ENCODE data around the gene MED31.
A peak's percentile ranks its signal among the peaks of the same experiment; 100 is the strongest.
"Not testable (repeated sequence)": the region's sequence is repeated elsewhere in the genome, so short reads cannot be mapped to it uniquely, and the experiment has no call there.

The MED31 gene

GRCh38 chr17:6651354-6651918, at the start of gene MED31, which contains the start of gene C17orf100:
MED31 (minus strand) TSS chr17:6651605; CDS start chr17:6651528, 77 bp downstream.
C17orf100 (plus strand) TSS chr17:6651762; CDS start chr17:6651914, 152 bp downstream.
- peak; percentile 93 for DNase-seq

DNA sequence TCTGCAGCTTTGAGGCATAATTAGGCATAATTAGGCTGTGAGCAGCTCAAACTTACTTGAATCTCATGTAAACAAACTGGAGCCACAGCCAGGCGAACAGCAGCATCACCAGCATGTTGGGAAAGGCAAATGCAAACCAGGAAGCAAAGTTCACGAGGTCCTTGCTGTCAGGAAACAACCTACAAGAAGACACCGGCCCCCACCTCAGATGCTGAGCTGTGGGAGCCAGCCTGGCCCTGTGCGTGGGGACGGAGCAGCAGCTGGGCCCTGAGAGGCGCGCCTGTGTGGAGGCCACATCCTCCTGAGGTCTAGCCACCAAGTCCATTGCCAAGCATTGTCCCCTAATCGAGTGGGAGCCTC, 49.5 kb upstream of the MED31 start:
- peak; percentile 30 for DNase-seq

DNA sequence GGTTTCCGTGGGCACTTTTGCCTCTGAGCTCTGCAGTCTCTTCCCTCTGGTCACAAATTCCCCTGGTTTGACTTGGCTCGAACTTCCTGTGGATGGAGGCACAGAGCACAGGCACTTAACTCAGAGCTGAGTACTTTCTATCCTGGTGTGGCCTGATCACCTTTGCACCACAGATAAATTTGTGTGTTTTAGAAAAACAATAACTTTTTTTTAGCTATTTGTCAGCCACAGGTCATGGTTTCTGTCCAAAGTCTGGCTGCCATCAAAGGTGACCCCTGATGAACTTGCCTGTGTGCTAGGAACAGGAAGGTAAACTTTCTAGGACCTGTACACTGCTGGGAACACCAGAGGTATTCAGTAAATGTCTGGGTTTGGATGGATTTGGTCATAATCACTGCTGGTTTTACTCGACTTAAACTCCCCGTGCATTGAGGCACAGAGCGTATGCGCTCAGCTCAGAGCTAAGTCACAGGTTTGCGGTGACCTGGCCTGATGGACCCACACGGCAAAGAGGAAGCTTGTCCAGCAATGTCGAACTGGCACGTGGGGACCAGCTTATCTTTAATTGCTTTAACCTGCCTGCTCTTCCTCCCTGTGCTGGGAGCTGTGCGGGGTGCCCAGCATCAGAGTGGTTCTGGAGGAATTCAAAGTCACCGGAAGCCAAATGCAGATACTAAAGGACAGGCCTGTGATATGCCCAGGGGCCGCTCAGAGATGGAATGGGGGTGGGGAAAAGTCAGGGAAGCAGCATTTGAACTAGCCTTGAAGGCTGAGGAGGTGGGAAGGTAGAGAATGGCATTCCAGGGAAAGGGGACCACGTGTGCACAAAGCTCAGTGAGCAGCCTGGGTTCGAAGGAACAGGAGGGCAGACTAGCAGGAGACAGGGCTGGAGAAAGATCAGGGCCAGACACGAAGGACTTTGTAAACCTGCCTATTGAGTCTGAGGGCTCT, 48.9 kb upstream of the MED31 start:
- no peak for DNase-seq

GRCh38 chr17:6698004-6698403, 46.6 kb upstream of the MED31 start:
- no peak for DNase-seq

DNA sequence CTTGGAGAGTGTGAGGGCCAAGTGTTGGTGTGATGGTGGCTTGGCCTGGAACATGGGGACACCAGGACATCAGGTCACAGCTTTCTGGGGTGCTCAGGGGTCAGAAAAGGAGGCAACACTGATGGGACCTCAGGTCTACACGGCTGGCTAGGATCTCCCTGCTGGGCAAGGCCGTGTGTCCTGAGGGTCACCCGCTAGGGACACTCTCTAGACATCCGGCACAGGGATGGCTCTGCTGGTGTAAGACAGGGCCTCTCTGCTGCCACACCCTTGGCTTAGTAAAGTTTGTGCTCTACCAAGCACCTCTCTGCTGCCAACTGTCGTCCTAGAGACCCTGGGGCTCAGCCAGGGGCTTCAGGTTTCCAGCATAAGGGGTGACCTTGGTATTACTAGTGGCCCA, 45.5 kb upstream of the MED31 start:
- no peak for DNase-seq

DNA sequence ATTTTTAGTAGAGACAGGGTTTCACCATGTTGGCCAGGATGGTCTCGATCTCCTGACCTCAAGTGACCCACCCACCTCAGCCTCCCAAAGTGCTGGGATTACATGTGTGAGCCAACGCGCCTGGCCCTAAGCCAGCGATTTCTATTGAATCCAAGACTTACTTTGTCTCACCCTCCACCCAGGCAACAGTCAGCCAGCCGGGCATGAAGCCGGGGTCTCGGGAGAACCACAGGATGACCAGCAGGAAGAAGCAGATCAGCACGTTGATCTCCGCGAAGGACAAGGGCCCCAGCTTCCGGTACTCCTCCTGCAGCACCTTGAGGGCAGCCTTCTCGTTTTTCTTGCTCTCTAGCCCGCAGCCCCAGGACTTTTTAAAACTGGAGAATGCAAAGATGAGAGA, 44.2 kb upstream of the MED31 start:
- no peak for DNase-seq

DNA sequence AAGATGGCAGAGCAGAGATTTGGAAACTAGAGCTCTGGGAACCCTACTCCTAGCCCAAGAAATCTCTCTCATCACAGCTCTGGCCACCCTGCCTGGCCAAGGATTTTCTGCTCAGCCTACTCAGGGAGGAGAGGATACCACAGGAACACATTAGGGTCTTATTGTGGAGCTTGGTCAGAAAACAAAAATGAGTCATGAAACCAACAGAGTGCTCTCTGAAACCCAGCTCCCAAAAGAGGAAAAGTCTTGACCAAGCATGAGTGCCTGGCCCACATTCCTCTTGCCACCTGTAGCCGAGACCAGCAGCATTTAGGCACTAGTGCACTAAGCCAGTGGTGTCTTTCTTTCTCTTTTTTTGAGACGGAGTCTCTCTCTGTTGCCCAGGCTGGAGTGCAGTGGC, 43.6 kb upstream of the MED31 start:
- no peak for DNase-seq

- not testable (repeated sequence) for DNase-seq
These were observed 40.6 kb upstream of the MED31 start for GRCh38 chr17:6691958-6692357.

GRCh38 chr17:6691546-6691945, 40.1 kb upstream of the MED31 start:
- no peak for DNase-seq

DNA sequence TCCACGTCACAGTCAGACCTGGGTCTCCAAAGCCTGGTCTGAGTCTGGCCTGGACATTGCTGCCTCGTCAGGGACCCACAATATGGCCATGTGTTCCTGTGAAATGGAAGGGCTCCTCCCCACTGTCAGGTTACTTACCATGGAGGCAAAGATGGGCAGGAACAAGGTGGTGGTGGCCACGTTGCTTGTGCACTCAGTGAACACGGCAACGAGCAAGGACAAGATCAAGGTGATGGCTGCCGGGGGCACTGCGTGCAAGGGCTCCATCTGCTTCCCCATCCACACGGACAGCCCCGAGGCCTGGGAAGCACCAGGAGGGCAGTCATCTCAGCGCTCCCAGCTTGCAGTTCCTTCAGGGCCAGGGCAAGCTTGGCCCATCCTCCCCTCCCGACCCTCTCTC, 39.2 kb upstream of the MED31 start:
- DNase-seq: no peak

DNA sequence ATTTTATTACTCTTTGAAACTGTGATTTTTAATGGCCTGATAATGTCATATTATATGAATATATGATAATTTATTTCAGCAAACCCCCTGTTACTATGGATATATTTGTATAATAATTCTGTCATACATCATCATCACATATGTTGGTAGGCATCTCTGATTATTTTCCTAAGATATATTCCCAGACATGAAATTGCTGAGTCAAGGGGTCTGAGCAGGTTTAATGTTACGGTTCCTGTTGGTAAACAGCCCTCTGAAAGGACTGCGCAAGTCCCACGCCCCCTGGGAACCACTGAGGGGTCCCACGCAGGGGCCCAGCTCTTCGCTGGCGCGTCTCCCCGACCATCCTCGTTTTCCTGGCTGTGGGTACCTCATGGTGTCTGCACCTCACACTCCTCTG, 37.5 kb upstream of the MED31 start:
- no peak for DNase-seq

- peak; percentile 11 for DNase-seq
These were observed 34.6 kb upstream of the MED31 start for GRCh38 chr17:6686026-6686425.

DNA sequence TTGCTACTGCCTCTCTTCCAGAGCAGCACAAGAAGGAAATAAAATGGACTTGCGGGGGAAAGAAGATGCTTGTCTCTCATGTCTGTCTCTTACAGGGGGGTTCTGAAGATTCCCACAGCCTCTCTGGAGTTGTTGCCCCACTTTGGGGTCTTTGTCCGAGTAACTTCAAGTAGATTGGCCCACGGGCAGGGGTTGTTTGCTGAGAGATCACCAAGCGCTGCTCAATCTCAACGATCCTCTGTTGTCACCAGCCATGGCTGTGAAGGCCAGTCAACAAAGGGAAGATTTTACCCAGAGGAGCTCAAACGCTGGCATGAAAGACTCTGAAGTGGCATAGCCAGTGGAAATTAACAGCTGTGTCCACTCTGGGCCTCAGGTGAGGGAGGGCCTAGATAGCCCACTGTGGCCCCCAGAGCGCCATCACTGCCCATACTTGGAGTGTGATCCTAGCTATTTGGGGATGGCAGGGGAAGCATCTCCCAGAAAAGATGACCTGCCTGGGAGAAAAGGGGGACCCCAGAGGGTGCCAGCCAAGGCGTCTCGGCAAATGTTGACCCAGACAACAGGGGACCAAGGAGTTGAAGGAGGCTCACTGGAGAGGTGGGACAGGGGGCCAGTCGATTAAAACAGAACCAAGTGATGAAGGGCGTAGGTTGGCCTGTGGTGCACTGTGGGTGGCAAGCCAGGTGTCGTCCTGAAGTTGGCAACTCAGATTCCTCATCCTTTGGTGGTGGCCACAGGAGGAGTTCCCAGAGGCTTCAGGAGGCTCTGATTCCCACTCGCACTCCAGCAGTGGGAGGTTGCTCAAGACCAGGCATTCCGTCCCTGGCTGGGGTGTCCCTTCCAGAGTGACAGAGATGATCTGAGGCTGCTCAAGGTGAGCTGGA, 33.7 kb upstream of the MED31 start:
- DNase-seq: no peak

DNA sequence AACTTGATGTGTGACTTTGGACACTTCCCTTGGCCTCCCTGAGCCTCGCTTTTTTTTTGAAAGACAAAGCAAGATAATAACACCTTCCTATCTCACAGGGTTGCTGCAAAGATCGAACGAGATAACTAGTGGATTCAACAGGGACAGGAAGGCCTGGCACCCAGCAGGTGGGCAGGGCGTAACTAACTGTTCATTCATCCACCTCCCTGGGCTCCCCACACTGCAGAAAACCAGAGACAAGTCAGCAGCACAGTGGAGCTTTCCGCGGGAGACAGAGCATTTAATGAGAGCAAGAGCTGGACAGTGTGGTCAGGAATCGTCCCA, 33.0 kb upstream of the MED31 start:
- no peak for DNase-seq

- DNase-seq: no peak
These were observed 32.5 kb upstream of the MED31 start for GRCh38 chr17:6683730-6684459.

- no peak for DNase-seq
These were observed 31.8 kb upstream of the MED31 start for GRCh38 chr17:6683081-6683684.

GRCh38 chr17:6682339-6682738, 30.9 kb upstream of the MED31 start:
- DNase-seq: no peak

DNA sequence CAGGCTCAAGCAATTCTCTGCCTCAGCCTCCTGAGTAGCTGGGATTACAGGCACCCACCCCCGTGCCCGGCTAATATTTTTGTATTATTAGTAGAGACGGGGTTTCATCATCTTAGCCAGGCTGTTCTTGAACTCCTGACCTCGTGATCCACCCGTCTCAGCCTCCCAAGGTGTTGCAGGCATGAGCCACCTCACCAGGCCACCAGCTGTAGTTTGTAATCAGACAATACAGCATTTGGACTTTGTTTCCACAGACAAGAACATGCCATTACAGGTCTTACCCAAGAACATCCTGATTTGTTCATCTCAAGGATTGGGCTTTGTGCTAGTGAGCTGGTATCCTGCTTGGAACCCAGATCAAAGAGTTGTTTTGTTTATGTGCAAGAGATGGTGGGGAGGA, 30.3 kb upstream of the MED31 start:
- no peak for DNase-seq

GRCh38 chr17:6681176-6681575, 29.8 kb upstream of the MED31 start:
- DNase-seq: no peak

DNA sequence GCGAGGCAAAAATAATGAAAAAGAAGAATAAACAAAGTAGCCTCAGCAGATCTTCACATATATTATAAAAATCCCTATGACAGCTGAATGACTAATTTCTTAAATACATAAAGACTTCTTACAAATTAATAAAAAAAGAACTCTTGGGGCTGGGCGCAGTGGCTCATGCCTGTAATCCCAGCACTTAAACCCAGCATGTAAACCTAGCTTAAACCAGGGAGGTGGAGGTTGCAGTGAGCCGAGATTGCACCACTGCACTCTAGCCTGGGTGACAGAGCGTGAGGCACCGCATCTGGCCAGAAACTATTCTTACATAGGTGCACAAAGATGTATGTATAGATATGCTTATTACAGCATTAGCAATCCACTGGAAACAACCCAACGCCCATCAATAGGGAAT, 27.8 kb upstream of the MED31 start:
- DNase-seq: no peak

- no peak for DNase-seq
These were observed 26.5 kb upstream of the MED31 start for GRCh38 chr17:6677946-6678345.

GRCh38 chr17:6677158-6677831, 25.9 kb upstream of the MED31 start:
- no peak for DNase-seq

Measured in NCI-H1105 treated with DMSO at 0.1 percent for 48 hours (cell line).